Brain microvascular endothelial cell (primary cell): ENCODE data around the gene ZNF202.
A peak's percentile ranks its signal among the peaks of the same experiment; 100 is the strongest.
"Not testable (repeated sequence)": the region's sequence is repeated elsewhere in the genome, so short reads cannot be mapped to it uniquely, and the experiment has no call there.

Source experiments
- DNase-seq: peaks from one replicate; pipeline ENCODE4 v3.0.0-alpha.2; 2020
- H3K27ac ChIP-seq: fragments of 250-450 bp; sonication (Bioruptor Pico); 2 replicates; pipeline ENCODE4 v1.5.1; 2020; ENCODE audit warnings: mild to moderate bottlenecking, moderate library complexity
- H3K27me3 ChIP-seq: fragments of 250-450 bp; sonication (Bioruptor Pico); replicated peaks from 2 replicates; pipeline ENCODE4 v1.5.1; 2020; ENCODE audit warnings: mild to moderate bottlenecking
- H3K36me3 ChIP-seq: fragments of 250-450 bp; sonication (Bioruptor Pico); replicated peaks from 2 replicates; pipeline ENCODE4 v1.5.1; 2020; ENCODE audit warnings: mild to moderate bottlenecking
- H3K4me3 ChIP-seq: 2 replicates; pipeline ENCODE4 v1.5.1; 2011; ENCODE audit warnings: low read depth, mild to moderate bottlenecking, control low read depth, low read length, moderate library complexity
- CTCF ChIP-seq: IDR thresholded peaks from 2 replicates; pipeline ENCODE4 v1.5.1; 2011; ENCODE audit warnings: low read depth, mild to moderate bottlenecking, moderate library complexity, low read length, control low read depth, inconsistent platforms; ENCODE audit errors: missing control alignments
- in situ Hi-C: cut with HindIII; loops from 2 replicates; pipeline ENCODE4 v1.10.0; 2017; ENCODE audit warnings: low sequenced_read_pairs, low pct_ligation_motif_present

Gene ZNF202

DNA sequence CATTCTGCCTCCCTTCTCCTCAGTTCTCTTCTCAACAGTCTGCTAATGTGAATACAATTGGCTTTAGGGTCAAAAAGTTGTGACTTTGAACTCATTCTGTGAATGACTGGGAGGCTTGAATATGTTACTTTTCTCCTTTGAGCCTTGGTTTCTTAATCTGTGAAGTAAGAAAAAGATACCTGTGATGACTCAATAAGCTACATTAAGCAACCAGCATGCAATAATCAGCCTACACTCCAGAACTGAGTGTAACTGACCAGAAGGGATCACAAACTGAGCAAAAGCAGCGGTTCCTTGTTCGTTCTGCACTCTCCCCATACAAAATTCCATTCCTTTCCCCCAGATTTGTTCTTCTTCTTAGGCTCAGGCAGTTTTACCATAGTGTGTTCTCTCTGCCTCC is 23.4 kb downstream of the ZNF202 start:
- Histone ChIP-seq H3K27ac (no peak overlapping the region), H3K27me3 (peaks cover 2% of the 10 kb centered on the region), H3K4me3 (no peak overlapping the region), H3K36me3 (no peaks in the 10 kb centered on the region)
- DNase-seq = no peak
- in situ Hi-C loops = no loop called here
- no peak for TF ChIP-seq CTCF

DNA sequence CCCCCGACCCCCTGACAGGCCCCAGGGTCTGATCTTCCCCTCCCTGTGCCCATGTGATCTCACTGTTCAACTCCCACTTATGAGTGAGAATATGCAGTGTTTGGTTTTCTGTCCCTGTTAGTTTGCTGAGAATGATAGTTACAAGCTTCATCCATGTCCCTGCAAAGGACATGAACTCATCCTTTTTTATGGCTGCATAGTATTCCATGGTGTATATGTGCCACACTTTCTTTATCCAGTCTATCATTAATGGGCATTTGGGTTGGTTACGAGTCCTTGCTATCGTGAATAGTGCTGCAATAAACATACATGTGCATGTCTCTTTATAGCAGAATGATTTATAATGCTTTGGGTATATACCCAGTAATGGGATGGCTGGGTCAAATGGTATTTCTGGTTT is 28.8 kb downstream of the ZNF202 start:
- DNase-seq, H3K27me3 ChIP-seq, H3K4me3 ChIP-seq, H3K27ac ChIP-seq, H3K36me3 ChIP-seq, in situ Hi-C loops: not testable (repeated sequence)

DNA sequence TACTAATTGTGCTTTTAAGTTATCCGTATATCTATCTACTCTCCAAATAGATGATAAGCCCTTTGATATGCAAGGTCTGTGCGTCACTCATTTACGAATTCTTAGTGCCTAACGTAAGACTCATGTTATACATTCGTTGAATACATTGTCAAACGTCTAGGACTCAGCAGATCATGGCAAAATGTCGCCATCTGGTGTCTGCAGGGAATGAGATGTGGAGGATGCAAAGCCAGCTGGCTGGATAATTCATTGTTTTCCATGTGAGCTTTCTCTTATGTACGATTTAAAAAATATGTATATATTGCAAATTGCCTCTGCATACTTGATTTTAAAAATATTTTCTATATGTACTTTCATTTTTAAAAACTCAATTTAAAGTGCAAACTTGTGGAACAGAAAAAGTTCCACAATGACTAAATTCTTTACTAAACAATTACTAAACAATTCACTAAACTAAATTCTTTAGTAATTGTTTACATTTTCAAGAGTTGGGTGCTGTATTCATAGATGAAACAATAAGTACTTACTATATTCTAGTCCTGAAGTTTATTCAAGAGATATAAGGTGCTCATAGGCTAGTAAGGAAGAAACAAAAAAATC is 33.8 kb downstream of the ZNF202 start:
- in situ Hi-C loops = no loop called here
- peak; percentile 86 for TF ChIP-seq CTCF
- no peak overlapping the region for H3K27ac ChIP-seq
- H3K36me3 ChIP-seq = no peaks in the 10 kb centered on the region
- DNase-seq = peak; percentile 78
- no peaks in the 10 kb centered on the region for H3K27me3 ChIP-seq
- no peak overlapping the region for H3K4me3 ChIP-seq

DNA sequence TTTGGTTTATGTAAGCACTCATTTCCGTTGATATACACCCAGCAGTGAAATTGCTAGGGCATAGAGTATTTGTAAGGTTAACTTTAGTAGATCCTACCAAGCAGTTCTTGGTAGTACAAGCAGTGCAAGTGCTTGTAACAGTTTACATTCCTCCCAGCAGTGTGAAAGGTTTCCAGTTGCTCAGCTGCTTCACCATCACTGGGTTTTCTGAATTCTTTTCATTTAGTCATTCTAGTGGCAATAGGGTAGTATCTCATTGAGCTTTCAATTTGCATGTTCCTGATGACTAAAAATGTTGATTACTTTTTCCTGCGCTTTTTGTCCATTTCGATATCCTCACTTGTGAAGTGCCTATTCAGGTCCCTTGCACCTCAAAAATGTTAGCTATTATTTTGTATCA is 34.3 kb downstream of the ZNF202 start:
- in situ Hi-C loops = no loop called here
- no peak for TF ChIP-seq CTCF
- H3K36me3 ChIP-seq = no peaks in the 10 kb centered on the region

GRCh38 chr11:123704341-123704740 is 37.1 kb downstream of the ZNF202 start:
- TF ChIP-seq CTCF = no peak
- DNase-seq = no peak
- H3K27me3 ChIP-seq = no peaks in the 10 kb centered on the region
- no peaks in the 10 kb centered on the region for H3K36me3 ChIP-seq
- H3K4me3 ChIP-seq = no peak overlapping the region
- no peak overlapping the region for H3K27ac ChIP-seq
- in situ Hi-C loops = no loop called here

More for the DNA sequence above, 34.3 kb downstream of the ZNF202 start:
- no peak overlapping the region for H3K4me3 ChIP-seq
- no peak for DNase-seq
- H3K27me3 ChIP-seq = no peaks in the 10 kb centered on the region
- no peak overlapping the region for H3K27ac ChIP-seq

DNA sequence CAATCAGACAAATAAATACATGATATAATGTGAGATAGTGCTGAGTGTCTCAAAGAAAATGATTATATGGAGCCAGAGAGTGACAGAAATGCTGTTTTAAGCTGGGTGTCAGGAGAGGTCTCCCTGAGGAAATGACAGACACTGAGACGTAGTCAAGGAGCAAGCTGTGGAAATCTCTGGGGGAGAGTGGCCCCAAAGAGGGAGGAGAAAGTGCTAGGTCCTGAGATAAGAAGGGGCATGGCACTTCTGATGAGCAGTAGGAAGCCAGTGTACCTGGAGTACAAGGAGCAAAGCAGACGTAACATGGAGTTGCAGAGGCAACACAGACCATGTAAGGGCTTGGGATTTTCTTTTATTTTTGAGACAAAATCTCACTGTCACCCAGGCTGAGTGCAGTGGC is 38.8 kb downstream of the ZNF202 start:
- Histone ChIP-seq H3K27me3 (no peaks in the 10 kb centered on the region), H3K4me3 (no peak overlapping the region), H3K36me3 (no peaks in the 10 kb centered on the region), H3K27ac (no peak overlapping the region)
- TF ChIP-seq CTCF = no peak
- no peak for DNase-seq
- in situ Hi-C loops = no loop called here
